GM21360 (cell line): Measurements from ENCODE around the gene TMCC2.

ENCODE experiments used
- ATAC-seq: cut with Tn5 transposase; IDR thresholded peaks from one replicate; pipeline ENCODE4 v1.9.1; 2021; ENCODE audit warnings: mild to moderate bottlenecking, moderate library complexity; ENCODE audit not compliant: unreplicated experiment

Gene TMCC2

GRCh38 chr1:205259324-205259832 lies 31.6 kb downstream of the TMCC2 start:
- ATAC-seq, result no peak

GRCh38 chr1:205259998-205260397 lies 32.3 kb downstream of the TMCC2 start:
- ATAC-seq, result no peak

GRCh38 chr1:205260948-205261732 lies 33.4 kb downstream of the TMCC2 start:
- ATAC-seq, result no peak

GRCh38 chr1:205261946-205262691 lies 34.4 kb downstream of the TMCC2 start:
- no peak for ATAC-seq

- no peak for ATAC-seq
These were observed 35.0 kb downstream of the TMCC2 start for GRCh38 chr1:205262731-205263171.

- ATAC-seq, result no peak
These were observed 35.9 kb downstream of the TMCC2 start for GRCh38 chr1:205263580-205264190.

GRCh38 chr1:205266611-205267305 lies 39.0 kb downstream of the TMCC2 start:
- ATAC-seq, result no peak

- no peak for ATAC-seq
These were observed 39.7 kb downstream of the TMCC2 start for GRCh38 chr1:205267306-205267902.

GRCh38 chr1:205268846-205269680 lies 41.3 kb downstream of the TMCC2 start:
- ATAC-seq, result no peak

GRCh38 chr1:205269711-205270110 lies 42.0 kb downstream of the TMCC2 start:
- no peak for ATAC-seq

- no peak for ATAC-seq
These were observed 42.5 kb downstream of the TMCC2 start for GRCh38 chr1:205270271-205270670.

GRCh38 chr1:205270764-205271163 lies 43.0 kb downstream of the TMCC2 start:
- ATAC-seq, result no peak

GRCh38 chr1:205271277-205271676 lies 43.5 kb downstream of the TMCC2 start:
- no peak for ATAC-seq

- ATAC-seq, result no peak
These were observed 44.0 kb downstream of the TMCC2 start for GRCh38 chr1:205271745-205272144.

- ATAC-seq, result no peak
These were observed 44.8 kb downstream of the TMCC2 start for GRCh38 chr1:205272536-205272935.

- ATAC-seq, result no peak
These were observed 45.8 kb downstream of the TMCC2 start for GRCh38 chr1:205273551-205273982.

- no peak for ATAC-seq
These were observed 46.4 kb downstream of the TMCC2 start for GRCh38 chr1:205274041-205274691.

- ATAC-seq, result no peak
These were observed 47.4 kb downstream of the TMCC2 start for GRCh38 chr1:205275133-205275532.
